ENCODE data around the gene HEATR1. TPM values are rescaled to one million over a fixed set of nuclear protein-coding genes. Genes with fewer than 3 reads are reported as not detected.
"Not testable (repeated sequence)": the region's sequence is repeated elsewhere in the genome, so short reads cannot be mapped to it uniquely, and the experiment has no call there.

HEATR1 gene
- total RNA-seq, 1 donor from 2014 or later, result 14.2 TPM

DNA sequence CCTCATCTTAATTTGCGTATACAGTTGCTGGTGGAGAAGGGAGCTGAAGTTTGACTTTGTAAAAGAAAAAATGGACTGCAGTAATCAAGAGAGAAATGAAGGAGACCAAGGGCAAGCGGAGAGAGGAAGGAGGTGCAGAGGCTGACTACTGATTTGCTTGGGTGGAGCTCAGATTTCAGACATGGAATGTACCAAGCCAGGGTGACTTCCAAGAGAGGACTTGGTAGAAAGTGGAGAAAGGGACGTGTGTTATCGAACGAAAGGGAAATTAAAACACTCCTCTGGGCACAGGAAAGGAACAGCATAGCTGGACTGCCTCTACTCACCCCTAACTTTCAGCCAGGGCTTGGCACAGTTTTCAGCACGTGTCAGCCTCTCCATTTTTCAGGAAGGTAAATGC lies 15.1 kb upstream of the HEATR1 start:
- Histone ChIP-seq H3K4me1 (no peaks in the 10 kb centered on the region), H3K9me3 (peaks cover 0 to 12% of the 10 kb centered on the region in 2 donors), H3K27me3 (no peaks in the 10 kb centered on the region), H3K27ac (peak overlapping the region in 1 of 2 donors; percentile 40), H3K36me3 (no peaks in the 10 kb centered on the region), H3K4me3 (no peak overlapping the region)
- intact Hi-C loops (cut with DNase I), result no loop called here
- TF ChIP-seq, protein P1, sequence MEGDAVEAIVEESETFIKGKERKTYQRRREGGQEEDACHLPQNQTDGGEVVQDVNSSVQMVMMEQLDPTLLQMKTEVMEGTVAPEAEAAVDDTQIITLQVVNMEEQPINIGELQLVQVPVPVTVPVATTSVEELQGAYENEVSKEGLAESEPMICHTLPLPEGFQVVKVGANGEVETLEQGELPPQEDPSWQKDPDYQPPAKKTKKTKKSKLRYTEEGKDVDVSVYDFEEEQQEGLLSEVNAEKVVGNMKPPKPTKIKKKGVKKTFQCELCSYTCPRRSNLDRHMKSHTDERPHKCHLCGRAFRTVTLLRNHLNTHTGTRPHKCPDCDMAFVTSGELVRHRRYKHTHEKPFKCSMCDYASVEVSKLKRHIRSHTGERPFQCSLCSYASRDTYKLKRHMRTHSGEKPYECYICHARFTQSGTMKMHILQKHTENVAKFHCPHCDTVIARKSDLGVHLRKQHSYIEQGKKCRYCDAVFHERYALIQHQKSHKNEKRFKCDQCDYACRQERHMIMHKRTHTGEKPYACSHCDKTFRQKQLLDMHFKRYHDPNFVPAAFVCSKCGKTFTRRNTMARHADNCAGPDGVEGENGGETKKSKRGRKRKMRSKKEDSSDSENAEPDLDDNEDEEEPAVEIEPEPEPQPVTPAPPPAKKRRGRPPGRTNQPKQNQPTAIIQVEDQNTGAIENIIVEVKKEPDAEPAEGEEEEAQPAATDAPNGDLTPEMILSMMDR (IDR thresholded peaks at IDR 0.05), result no peak
- DNase-seq (ENCODE audit: low spot score in 2 of 2), result no peak

DNA sequence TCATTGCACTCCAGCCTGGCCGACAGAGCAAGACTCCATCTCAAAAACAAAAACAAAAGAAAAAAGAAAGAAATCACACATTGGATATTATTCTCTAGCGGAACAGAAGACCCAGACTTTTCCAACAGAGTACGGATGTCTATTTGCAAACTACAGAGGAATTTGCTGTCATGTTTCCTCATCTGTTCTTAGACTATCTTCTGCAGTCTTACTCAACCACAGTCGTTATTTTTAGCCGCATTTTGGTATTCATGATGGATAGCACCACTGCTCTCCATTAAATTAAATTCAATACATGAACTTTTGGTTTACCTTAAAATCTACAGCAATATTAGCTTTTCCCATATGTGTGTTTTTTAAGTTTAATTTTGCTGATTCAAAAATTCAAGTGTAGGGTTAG lies 14.2 kb upstream of the HEATR1 start:
- Histone ChIP-seq H3K4me3 (no peak overlapping the region), H3K27me3 (no peaks in the 10 kb centered on the region), H3K27ac (no peak overlapping the region), H3K4me1 (no peaks in the 10 kb centered on the region), H3K36me3 (no peaks in the 10 kb centered on the region), H3K9me3 (peaks cover 0 to 12% of the 10 kb centered on the region in 2 donors)
- intact Hi-C loops (cut with DNase I), result no loop called here
- TF ChIP-seq, protein P1 (IDR thresholded peaks at IDR 0.05), result no peak
- no peak for DNase-seq (ENCODE audit: low spot score in 2 of 2)

DNA sequence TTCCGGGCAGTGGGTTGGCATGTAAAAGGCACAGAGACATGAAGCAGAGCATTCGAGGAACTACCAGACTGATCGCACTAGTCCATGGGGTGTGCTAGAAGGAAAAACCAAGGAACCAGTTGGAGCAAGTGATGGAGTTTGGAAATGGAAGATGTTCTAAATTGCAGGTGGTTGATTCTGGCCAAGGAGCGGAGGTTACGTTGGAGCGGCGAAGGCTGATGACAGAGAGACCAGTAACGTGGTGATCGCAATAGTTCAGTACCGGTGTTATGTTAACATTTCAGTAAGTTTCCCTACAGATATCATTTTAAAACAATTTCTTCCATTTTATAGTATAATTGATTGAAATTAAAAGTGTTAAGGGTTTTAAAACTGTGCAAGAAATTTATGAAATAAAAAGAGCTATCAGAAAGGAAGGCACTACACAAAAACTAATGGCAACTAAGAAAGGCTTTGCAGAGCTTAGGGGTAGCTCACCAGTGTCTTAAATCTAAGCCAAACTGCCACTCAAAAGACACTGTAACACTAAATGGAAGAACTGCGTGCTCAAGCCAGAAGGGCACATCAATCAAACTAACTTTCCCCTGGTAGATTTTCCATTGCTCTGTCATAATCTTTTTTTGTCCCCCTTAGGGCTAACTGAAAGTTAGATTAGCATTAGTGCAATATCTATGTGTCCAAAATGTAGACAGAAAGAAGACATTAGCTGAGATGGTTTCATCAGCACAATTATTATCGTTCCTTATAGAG lies 11.3 kb upstream of the HEATR1 start:
- intact Hi-C loops (cut with DNase I), result no loop called here
- H3K4me3 ChIP-seq, result no peak overlapping the region
- H3K36me3 ChIP-seq, result no peaks in the 10 kb centered on the region
- TF ChIP-seq, protein P1 (IDR thresholded peaks at IDR 0.05), result no peak
- H3K4me1 ChIP-seq, result no peaks in the 10 kb centered on the region
- H3K27me3 ChIP-seq, result no peaks in the 10 kb centered on the region
- DNase-seq (ENCODE audit: low spot score in 2 of 2), result no peak
- H3K27ac ChIP-seq, result no peak overlapping the region
- H3K9me3 ChIP-seq, result no peaks in the 10 kb centered on the region

DNA sequence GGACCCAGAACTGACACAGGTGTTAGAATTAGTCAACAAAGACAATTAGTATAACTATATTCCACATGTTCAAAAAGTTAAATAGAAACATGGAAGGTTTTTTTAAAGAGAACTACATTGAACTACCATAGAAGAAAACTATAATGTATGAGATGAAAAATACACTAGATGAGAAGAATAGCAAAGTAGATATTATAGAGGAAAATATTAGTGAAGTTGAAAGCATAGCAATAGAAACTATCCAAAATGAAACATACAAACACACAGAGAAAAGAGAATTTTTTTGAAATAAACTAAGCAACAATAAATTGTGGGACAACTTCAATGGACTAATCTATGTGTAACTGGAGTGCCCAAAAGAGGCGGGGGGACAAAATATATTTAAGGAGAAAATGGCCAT lies 8.0 kb upstream of the HEATR1 start:
- no peak overlapping the region for H3K27ac ChIP-seq
- no peaks in the 10 kb centered on the region for H3K4me1 ChIP-seq
- no peak for DNase-seq (ENCODE audit: low spot score in 2 of 2)
- H3K27me3 ChIP-seq, result no peaks in the 10 kb centered on the region
- no peaks in the 10 kb centered on the region for H3K36me3 ChIP-seq
- TF ChIP-seq, protein P1 (IDR thresholded peaks at IDR 0.05), result no peak
- no peak overlapping the region for H3K4me3 ChIP-seq
- no peaks in the 10 kb centered on the region for H3K9me3 ChIP-seq
- intact Hi-C loops (cut with DNase I), result no loop called here

DNA sequence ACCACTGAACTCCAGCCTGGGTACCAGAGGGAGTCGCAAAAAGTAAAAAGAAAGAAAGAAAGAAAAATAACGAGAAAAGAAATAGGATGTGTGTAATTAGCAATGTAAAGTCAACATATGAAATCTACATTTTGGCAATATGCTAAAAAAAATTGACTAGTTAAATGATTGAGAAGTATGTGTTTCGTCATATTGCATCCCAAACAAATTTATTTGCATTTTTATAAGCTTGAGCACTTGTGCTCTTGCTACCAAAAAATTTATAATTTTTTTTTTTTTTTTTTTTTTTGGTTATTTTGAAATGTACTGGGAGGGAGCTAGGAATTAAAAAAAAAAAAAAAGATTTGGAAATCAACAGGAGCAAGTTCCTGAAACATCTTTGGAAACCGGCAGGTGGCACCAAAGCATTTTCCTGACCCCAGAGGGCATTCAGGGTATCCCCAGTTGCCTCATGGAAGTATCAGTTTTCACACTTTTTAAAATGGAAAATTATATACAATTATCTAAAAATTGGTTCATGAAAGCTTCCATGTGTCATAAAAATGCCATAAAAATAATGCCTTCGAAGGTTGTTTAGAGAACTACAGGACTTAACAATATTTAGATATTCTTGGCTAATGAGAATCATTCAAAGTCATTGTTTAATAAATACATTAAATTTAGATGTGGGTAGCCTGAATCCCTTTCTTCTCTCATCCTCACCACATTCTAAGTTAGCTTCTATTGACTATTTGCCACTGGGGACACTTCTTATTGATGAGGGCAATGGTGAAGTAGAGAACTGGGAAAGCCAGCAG lies 4.8 kb upstream of the HEATR1 start:
- peaks cover 0 to 2% of the 10 kb centered on the region in 2 donors for H3K4me1 ChIP-seq
- no peaks in the 10 kb centered on the region for H3K36me3 ChIP-seq
- DNase-seq (ENCODE audit: low spot score in 2 of 2), result peak in 1 of 2 donors; percentile 81
- no peak overlapping the region for H3K4me3 ChIP-seq
- H3K9me3 ChIP-seq, result no peaks in the 10 kb centered on the region
- TF ChIP-seq, protein P1 (IDR thresholded peaks at IDR 0.05), result peak; percentile 35 to 69 (median 52)
- no peaks in the 10 kb centered on the region for H3K27me3 ChIP-seq
- H3K27ac ChIP-seq, result no peak overlapping the region
- intact Hi-C loops (cut with DNase I), result loop anchor here (2.0 to 10.0 kb wide), 5 partner anchors 63 to 776 kb away; partner anchors contain the start of gene ACTN2

DNA sequence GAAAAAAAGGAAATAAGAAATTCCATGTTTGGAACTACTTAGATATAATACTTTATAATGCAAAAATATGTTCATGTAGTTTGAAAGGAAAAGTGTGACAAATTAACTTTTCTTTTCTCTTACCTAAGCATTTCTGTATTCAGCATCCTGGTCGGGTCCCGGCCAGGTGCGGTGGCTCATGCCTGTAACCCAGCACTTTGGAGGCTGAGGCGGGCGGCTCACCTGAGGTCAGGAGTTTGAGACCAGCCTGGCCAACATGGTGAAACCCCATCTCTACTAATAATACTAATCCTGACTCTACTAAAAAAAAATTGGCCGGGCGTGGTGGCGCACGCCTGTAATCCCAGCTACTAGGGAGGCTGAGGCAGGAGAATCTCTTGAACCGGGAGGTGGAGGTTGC lies 3.3 kb upstream of the HEATR1 start:
- H3K4me3 ChIP-seq; H3K36me3 ChIP-seq; H3K9me3 ChIP-seq; H3K27me3 ChIP-seq; H3K4me1 ChIP-seq; DNase-seq (ENCODE audit: low spot score in 2 of 2); H3K27ac ChIP-seq: not testable (repeated sequence)
- intact Hi-C loops (cut with DNase I), result loop anchor here (5.0 to 10.0 kb wide), 4 partner anchors 65 to 777 kb away; partner anchors contain the start of gene ACTN2
